UCSD-AML1 (cell line): ENCODE results near the gene VPS11.
"Not testable (repeated sequence)": the region's sequence is repeated elsewhere in the genome, so short reads cannot be mapped to it uniquely, and the experiment has no call there.

Source experiments
- DNase-seq: peaks from one replicate; lab custom pipeline; 2025; ENCODE audit not compliant: unreplicated experiment; lab: John Stamatoyannopoulos, UW

The VPS11 gene

DNA sequence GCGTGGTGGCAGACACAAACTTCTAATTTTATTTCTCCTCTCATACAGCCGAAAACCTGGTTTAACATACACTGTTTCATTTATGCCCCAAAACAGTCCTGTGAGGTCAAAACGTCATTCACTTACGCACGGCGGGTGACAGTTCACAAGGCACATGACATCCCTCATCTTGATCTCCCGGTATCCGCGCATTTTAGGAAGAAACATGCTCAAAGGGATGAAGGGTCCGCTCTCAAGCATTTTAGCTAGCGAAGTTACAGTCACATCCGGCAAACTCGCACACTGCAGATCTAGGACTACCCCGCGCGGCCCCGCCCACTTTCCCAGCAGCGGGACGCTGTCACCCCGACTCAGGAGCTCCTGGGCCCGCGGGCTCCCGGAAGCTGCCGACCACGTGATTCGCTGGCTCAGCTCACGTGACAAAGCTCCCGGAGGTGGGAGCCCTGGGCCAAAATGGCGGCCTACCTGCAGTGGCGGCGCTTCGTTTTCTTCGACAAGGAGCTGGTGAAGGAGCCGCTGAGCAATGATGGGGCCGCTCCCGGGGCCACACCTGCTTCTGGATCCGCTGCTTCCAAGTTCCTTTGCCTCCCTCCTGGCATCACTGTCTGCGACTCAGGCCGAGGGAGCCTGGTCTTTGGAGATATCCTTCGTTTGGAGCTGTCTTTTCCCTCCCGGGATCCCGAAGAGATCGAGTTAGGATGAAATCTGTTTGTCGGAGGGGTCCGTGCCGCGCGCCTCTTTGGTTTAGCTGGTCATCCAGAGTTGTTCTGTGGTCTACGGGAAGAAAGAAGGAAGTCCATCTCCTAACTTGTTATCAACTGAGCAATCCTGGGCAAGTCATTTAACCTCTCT, at the start of gene VPS11:
Gene VPS11 (plus strand): TSS at position 448 of the 852 bp plus-strand sequence. CDS start 6 bp downstream, at position 454.
- peak; percentile 96 for DNase-seq

DNA sequence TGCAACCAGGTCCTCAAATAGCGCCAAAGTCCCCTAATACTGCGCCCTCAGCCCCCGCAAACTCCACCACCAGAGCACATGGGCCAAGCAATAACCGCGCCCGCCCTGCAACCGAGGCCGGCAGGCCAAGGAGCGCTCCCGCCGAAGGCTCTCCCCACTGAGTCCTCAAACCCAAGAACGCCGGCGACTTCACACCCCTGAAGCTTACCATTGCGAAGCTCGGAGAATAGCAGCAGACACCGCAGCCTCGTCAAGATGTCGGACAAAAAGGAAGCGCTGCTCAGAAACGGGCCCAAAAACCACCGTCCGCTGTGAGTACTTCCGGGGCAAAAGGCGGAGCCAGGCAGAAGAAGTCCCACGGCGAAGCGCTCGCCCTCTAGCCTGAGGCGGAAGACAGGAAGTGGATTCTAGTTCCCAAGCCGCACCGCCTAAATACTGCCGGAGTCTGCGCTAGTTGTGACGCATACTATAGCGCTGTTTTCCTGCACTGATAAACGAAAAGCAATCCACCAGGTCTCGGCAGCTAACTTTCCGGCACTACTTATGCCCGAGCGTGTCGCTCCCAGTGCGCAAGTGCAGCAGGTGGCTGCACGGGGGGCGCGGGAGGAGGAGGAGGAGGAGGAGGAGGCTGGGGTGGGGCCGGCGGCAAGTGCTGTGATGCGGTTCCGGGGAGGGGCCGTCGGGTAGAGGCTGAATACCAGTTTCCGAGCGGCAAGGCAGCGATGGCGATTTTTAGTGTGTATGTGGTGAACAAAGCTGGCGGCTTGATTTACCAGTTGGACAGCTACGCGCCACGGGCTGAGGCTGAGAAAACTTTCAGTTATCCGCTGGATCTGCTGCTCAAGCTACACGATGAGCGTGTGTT, 49.3 kb upstream of the VPS11 start, which contains the start of the genes RPS25 and TRAPPC4:
Gene RPS25 (minus strand): TSS at position 270 of the 865 bp plus-strand sequence. CDS start 59 bp downstream, at position 211.
Gene TRAPPC4 (plus strand): TSS at position 693 of the 865 bp plus-strand sequence. CDS start 30 bp downstream, at position 723.
- DNase-seq: peak; percentile 96

DNA sequence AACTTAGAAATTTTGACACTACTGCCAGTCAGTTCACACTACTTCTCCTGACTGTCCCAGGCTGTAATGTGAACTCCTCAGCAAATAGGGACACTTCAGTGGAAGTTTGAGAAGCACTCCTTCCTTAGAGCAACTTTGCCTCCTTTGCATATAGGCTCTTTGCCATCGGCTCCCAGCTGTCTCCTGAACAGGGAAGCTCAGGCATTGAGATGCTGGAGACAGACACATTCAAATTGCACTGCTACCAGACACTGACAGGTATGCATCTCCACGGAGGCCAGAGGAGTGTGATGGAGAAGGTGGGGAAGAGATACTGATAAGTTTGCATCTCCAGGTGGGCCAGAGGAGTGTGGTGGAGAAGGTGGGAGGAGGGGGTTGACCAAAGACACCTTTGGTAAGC, 47.6 kb upstream of the VPS11 start:
- no peak for DNase-seq

- no peak for DNase-seq
These were observed 46.0 kb upstream of the VPS11 start for GRCh38 chr11:119021631-119022030.

GRCh38 chr11:119023741-119024140, 43.9 kb upstream of the VPS11 start:
- DNase-seq: no peak

- no peak for DNase-seq
These were observed 43.1 kb upstream of the VPS11 start for GRCh38 chr11:119024430-119025098.

GRCh38 chr11:119025099-119025473, 42.5 kb upstream of the VPS11 start:
- no peak for DNase-seq

- no peak for DNase-seq
These were observed 42.1 kb upstream of the VPS11 start for GRCh38 chr11:119025541-119025940.

GRCh38 chr11:119025978-119026766, 41.4 kb upstream of the VPS11 start:
- no peak for DNase-seq

- DNase-seq: no peak
These were observed 40.6 kb upstream of the VPS11 start for GRCh38 chr11:119026970-119027369.

DNA sequence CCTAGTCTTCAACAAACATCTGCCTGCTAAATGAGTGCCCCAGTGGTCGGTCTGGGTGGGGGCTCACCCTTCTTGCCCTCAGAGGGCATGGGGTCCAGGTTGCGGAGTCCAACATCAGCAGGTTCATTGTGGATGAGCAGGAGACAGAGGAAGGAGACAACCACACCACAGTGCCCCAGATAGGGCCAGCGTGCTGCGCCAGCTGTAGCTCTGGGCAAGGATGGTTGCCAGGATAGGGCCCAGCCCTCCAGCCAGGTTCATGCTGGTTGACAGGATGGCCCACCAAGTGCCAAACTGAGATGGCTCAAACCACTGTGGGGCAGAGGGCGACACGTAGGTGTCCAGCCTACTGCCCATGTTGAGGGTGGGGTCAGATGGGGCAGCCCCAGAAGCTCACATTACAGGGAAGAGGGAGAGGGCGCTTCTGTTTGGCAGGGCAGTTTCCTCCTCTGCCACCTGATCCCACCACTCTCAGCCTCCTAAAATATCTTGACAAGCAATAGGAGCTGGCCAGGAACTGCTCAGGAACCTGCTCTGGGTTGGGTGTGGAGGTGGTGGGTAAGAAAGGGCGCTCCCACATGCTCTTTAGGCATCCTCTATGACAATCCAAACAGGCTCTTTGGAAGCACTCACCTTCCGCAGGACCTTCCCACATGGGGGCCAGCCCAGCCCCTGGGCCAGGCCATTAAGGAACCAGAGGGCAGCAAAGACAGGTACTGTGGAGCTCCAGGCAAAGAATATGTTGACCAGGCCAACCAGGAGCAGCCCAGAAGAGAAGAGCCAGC, 39.9 kb upstream of the VPS11 start:
- DNase-seq: no peak

DNA sequence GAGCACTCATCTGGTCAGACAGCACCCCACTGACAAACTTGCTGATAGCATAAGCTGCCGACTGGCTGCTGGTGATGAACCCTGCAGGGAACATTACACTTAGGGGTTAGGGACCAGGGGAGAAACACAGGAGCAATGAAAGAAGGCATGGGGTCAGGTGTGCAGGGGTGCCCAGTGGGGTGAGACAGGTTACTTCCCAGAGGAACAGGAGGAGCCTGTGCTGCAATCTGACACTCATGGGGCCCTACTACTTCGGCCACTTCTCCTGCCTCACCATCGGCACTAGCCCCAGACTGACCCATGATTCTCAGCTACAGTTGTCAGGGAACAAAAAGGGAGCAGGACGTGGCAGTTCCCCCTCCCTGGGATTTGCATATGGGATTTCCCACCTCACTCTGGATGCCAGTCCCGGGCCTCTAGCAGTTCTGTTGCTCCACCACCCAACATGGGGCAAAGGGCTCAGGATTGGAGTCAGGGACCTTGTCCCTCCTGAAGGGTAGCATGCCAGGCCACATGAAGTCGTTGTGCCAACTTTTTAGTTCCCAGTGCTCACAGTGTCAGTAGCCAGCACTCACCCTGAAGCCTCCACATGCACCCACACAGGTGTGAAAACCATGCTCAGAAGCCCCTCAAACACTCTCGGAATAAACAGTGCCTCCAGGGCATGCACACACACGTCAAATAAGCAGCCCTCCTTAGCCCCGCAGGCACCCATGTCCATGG, 39.1 kb upstream of the VPS11 start:
- DNase-seq: no peak

DNA sequence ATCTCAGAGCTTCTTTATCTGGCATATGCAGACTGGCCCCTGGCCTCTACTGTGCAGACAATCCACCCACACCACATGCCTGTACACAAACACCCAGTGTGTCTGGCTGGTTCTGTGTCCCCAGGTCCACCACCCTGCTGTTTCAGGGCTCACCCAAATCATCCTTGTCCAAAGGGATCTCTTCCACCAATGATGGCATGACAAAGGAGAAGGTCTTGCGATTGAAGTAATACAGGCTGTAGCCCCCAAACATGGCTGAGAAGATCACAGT, 38.6 kb upstream of the VPS11 start:
- DNase-seq: no peak

- peak; percentile 29 for DNase-seq
These were observed 38.1 kb upstream of the VPS11 start for GRCh38 chr11:119029340-119030028.

DNA sequence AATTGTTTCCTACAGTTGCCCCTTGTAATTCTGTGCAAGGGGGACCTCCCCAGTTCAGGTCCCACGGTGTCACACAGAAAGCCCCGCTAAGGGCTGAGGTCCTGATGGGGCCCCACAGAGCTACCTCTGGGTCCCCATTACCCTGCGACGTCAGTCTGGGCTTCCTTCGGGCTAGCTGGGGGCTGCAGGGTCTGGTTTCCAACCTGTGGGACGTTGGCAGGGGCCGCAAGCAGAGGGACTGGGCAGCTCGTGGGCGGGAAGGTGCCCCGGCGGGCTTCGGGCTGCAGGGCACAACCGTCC, 37.6 kb upstream of the VPS11 start:
- no peak for DNase-seq

DNA sequence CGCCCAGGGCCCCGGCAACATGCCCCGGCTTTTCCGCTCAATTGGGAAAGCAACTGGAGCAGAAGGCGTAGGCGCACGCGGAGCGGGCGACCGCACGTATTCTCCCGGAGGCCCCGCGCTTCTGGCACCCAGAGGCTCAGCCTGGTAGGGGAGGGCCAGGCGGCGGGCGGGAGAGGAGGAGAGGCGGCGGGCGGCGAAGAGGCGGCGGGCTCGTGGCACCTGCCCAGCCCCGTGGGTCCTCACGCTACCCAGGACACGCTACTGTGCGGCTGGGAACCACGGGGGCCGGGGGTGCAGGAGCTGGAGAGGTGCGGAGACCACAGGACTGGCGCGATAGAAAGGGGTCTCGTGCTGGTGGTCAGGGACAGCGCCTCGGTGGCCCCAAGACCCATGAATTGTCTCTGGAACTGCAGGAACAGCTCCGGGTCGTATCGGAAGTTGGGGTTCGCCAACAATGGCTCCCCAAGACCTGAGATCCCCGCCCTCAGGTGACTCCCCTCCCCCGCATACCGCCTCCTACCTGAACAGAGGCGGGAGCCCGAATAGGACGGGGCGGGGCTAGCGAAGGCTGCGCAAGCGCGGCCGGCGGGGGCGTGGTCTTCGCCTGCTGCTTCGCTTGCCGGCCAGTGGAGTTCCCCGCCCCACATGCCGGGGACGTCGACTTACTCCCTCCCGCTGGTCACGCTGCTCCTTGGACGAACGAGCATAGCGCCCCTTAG, 37.1 kb upstream of the VPS11 start, which contains the start of gene SLC37A4:
Gene SLC37A4 (minus strand): TSS at position 549 of the 719 bp plus-strand sequence.
- DNase-seq: peak; percentile 97

DNA sequence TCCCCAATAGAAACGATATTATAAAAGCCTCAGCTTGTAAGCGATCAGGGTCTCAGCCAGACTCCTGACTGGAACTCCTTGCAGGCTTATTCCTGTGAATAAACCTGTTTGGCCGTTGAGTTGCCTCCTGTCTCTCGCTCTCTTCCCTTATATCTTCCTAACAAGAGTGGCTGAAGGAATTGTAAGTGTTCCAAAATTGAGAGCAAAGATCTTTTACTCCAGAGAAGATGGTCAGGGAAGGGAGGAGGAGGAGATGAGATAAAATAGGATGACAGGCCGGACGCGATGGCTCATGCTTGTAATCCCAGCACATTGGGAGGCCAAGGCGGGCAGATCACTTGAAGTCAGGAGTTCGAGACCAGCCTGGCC, 35.7 kb upstream of the VPS11 start:
- no peak for DNase-seq

DNA sequence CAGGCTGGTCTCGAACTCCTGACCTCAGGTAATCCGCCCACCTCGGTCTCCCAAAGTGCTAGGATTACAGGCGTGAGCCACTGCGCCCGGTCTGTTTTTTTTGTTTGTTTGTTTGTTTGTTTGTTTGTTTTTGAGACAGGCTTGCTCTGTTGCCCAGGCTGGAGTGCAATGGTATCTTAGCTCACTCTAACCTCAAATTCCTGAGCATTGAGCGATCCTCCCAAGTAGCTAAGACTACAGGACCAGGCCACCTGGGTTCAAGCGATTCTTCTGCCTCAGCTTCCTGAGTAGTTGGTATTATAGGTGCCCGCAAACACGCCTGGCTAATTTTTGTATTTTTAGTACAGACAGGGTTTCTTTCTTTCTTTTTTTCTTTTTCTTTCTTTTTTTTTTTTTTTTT, 34.2 kb upstream of the VPS11 start:
- not testable (repeated sequence) for DNase-seq
